ENCODE data around the gene LRRC4C.

GRCh38 chr11:41320653-41321052 lies 138.8 kb downstream of the LRRC4C start:
- TF ChIP-seq SMAD1 (IDR thresholded peaks at IDR 0.05; ENCODE audit: low read depth, partially characterized antibody), result no peak
- TF ChIP-seq CTCF (IDR thresholded peaks at IDR 0.05 in 2 of 3, conservative IDR thresholded peaks at IDR 0.05 in 1 of 3; ENCODE audit: control insufficient read depth in 2 of 3, extremely low read depth in 1 of 3, insufficient read depth in 1 of 3, low read depth in 3 of 3, low read length in 3 of 3), result no peak
- no peak for TF ChIP-seq SREBF2 (IDR thresholded peaks at IDR 0.05; ENCODE audit: low read length)
- TF ChIP-seq POLR2AphosphoS5 (IDR thresholded peaks at IDR 0.05; ENCODE audit: low read length), result no peak
- TF ChIP-seq RAD21 (IDR thresholded peaks at IDR 0.05; ENCODE audit: insufficient read depth, low read depth, low read length), result no peak
- TF ChIP-seq MTA3 (IDR thresholded peaks at IDR 0.05; ENCODE audit: borderline replicate concordance, low read length), result no peak
